HCT116 (cell line): ENCODE data around the gene CGGBP1. TPM values are rescaled to one million over a fixed set of nuclear protein-coding genes. Genes with fewer than 3 reads are reported as not detected.
"Not testable (repeated sequence)": the region's sequence is repeated elsewhere in the genome, so short reads cannot be mapped to it uniquely, and the experiment has no call there.

Experiments
- ATAC-seq: fragments of 200-7000 bp; cut with Tn5 transposase; 2 replicates; pipeline ENCODE4 v1.9.1; 2020; ENCODE audit warnings: mild to moderate bottlenecking, moderate library complexity
- BruUV-seq: library from RNA; stranded (reverse); fragments of 400-500 nt; replicated peaks from 2 replicates; lab custom pipeline; 2021; lab: Mats Ljungman, UMichigan
- CTCF ChIA-PET: fragments of 300-600 bp; sonication (Branson Sonifier 250); formaldehyde crosslinking; loops from one replicate; lab custom pipeline; 2021; ENCODE audit warnings: antibody characterized with exemption; lab: Charles Lee
- POLR2A ChIA-PET: fragments of 300-600, 350-600 bp; sonication (Branson Sonifier 250); formaldehyde crosslinking; loops from one replicate; lab custom pipeline; 2021; ENCODE audit warnings: antibody characterized with exemption; lab: Charles Lee
- RAD21 ChIA-PET, 2 experiments: fragments of 300-600 bp; sonication (Branson Sonifier 250); formaldehyde crosslinking; loops; one replicate each; lab custom pipeline; 2023; ENCODE audit warnings: low total read pairs in 2 of 2; ENCODE audit not compliant: uncharacterized antibody in 2 of 2, unreplicated experiment in 2 of 2, low non-redundant PET in 1 of 2; lab: Charles Lee
- DNase-seq: peaks from one replicate; pipeline ENCODE4 v3.0.0-alpha.2; 2010; ENCODE audit warnings: low read depth, low spot score
- H2AFZ ChIP-seq: fragments of 200-600 bp; shearing (Covaris generic), sonication (generic); 2 replicates; pipeline ENCODE4 v1.6.1; 2017; ENCODE audit warnings: low read depth, mixed run types, mixed read lengths, antibody characterized with exemption, low read length; ENCODE audit not compliant: poor library complexity, severe bottlenecking
- H3K27ac ChIP-seq: 2 replicates; pipeline ENCODE4 v1.5.1; 2012; ENCODE audit warnings: low read depth, low read length
- H3K27me3 ChIP-seq: fragments of 200-600 bp; sonication (generic); 2 replicates; pipeline ENCODE4 v1.6.1; 2016; ENCODE audit warnings: mixed run types, low read length, mixed read lengths; ENCODE audit not compliant: insufficient read depth
- H3K36me3 ChIP-seq, 2 experiments: fragments of 200-500 bp in 1 of 2; fragments of 200-600 bp in 1 of 2; sonication (Bioruptor generic) in 1 of 2; sonication (generic) in 1 of 2; 2 replicates each; pipeline versions ENCODE4 v1.5.1 to v1.6.1; 2014 to 2016; ENCODE audit warnings: low read length in 2 of 2, inconsistent platforms in 1 of 2, mixed read lengths in 1 of 2, mixed run types in 1 of 2; ENCODE audit not compliant: insufficient read depth in 2 of 2, control insufficient read depth in 1 of 2
- H3K4me1 ChIP-seq, 2 experiments: fragments of 200-600 bp in 1 of 2; sonication (generic) in 1 of 2; 2 replicates each; pipeline versions ENCODE4 v1.5.1 to v1.6.1; 2012 to 2017; ENCODE audit warnings: low read length in 2 of 2, inconsistent platforms in 1 of 2, mild to moderate bottlenecking in 1 of 2, mixed read lengths in 1 of 2, mixed run types in 1 of 2, moderate library complexity in 1 of 2; ENCODE audit not compliant: insufficient read depth in 2 of 2, control insufficient read depth in 1 of 2
- H3K4me2 ChIP-seq: fragments of 200-600 bp; sonication (generic); 2 replicates; pipeline ENCODE4 v1.6.1; 2017; ENCODE audit warnings: mixed run types, low read length, mixed read lengths
- H3K4me3 ChIP-seq, 2 experiments: fragments of 200-600 bp in 1 of 2; sonication (generic) in 1 of 2; replicated peaks in 1 of 2; 2 replicates each; pipeline ENCODE4 v1.5.1; 2011 to 2016; ENCODE audit warnings: low read length in 2 of 2, control low read depth in 1 of 2, low read depth in 1 of 2, mild to moderate bottlenecking in 1 of 2, mixed read lengths in 1 of 2, mixed run types in 1 of 2
- H3K79me2 ChIP-seq: fragments of 200-600 bp; sonication (generic); 2 replicates; pipeline ENCODE4 v1.6.1; 2017; ENCODE audit warnings: mild to moderate bottlenecking, mixed run types, low read length, moderate library complexity, mixed read lengths; ENCODE audit not compliant: insufficient read depth
- H3K9ac ChIP-seq: fragments of 200-600 bp; sonication (generic); 2 replicates; pipeline ENCODE4 v1.6.1; 2016; ENCODE audit warnings: low read length, mixed read lengths
- H3K9me2 ChIP-seq: fragments of 200-600 bp; sonication (generic), shearing (Covaris generic); 2 replicates; pipeline ENCODE4 v1.6.1; 2017; ENCODE audit warnings: mixed run types, mild to moderate bottlenecking, moderate library complexity; ENCODE audit not compliant: insufficient read depth
- H3K9me3 ChIP-seq, 2 experiments: fragments of 200-500 bp in 1 of 2; fragments of 200-600 bp in 1 of 2; sonication (Bioruptor generic) in 1 of 2; sonication (generic) in 1 of 2; 2 replicates each; pipeline ENCODE4 v1.6.1; 2014 to 2017; ENCODE audit warnings: low read length in 2 of 2, mixed read lengths in 2 of 2, inconsistent platforms in 1 of 2, low read depth in 1 of 2, mild to moderate bottlenecking in 1 of 2, mixed run types in 1 of 2, moderate library complexity in 1 of 2; ENCODE audit not compliant: control insufficient read depth in 1 of 2, insufficient read depth in 1 of 2
- H4K20me1 ChIP-seq: fragments of 200-600 bp; sonication (generic), shearing (Covaris generic); 2 replicates; pipeline ENCODE4 v1.6.1; 2017; ENCODE audit warnings: mixed run types, mild to moderate bottlenecking, moderate library complexity; ENCODE audit not compliant: insufficient read depth
- CBX3 ChIP-seq: IDR thresholded peaks from 2 replicates; pipeline ENCODE4 v1.6.1; 2012; ENCODE audit warnings: low read depth
- CEBPB ChIP-seq: IDR thresholded peaks from 2 replicates; pipeline ENCODE4 v1.6.1; 2012; ENCODE audit warnings: low read depth
- ELF1 ChIP-seq: IDR thresholded peaks from 2 replicates; pipeline ENCODE4 v1.6.1; 2012; ENCODE audit warnings: low read depth, borderline replicate concordance
- EZH2 ChIP-seq: fragments of 200-600 bp; sonication (generic); IDR thresholded peaks from 2 replicates; pipeline ENCODE4 v1.6.1; 2017; ENCODE audit warnings: antibody characterized with exemption, mixed run types
- FOSL1 ChIP-seq: IDR thresholded peaks from 2 replicates; pipeline ENCODE4 v1.6.1; 2012; ENCODE audit warnings: low read depth
- SIN3A ChIP-seq: IDR thresholded peaks from 2 replicates; pipeline ENCODE4 v1.6.1; 2012; ENCODE audit warnings: low read depth
- SRF ChIP-seq: IDR thresholded peaks from 2 replicates; pipeline ENCODE4 v1.6.1; 2012; ENCODE audit warnings: low read depth
- TCF7L2 ChIP-seq: IDR thresholded peaks from 2 replicates; pipeline ENCODE4 v1.7.0; 2011; ENCODE audit warnings: borderline replicate concordance, inconsistent platforms; ENCODE audit not compliant: insufficient read depth, insufficient read length; ENCODE audit errors: extremely low read depth
- ZFX ChIP-seq: fragments of 450-650 bp; IDR thresholded peaks from 2 replicates; pipeline ENCODE4 v1.6.1; 2017
- intact Hi-C: fragments of 100-400 bp; cut with micrococcal nuclease; formaldehyde crosslinking; loops from 2 replicates; pipeline ENCODE4 v1.10.0; 2022
- total RNA-seq: library from RNA; stranded (reverse); gene quantifications from one replicate; pipeline ENCODE4 v1.2.1, GENCODE V29; 2021; ENCODE audit not compliant: unreplicated experiment
- TF ChIP-seq, protein P1 (sequence below), 3 experiments: fragments of 200-600 bp in 1 of 3; sonication (generic) in 1 of 3; IDR thresholded peaks in 2 of 3; conservative IDR thresholded peaks in 1 of 3; 2 replicates each; pipeline ENCODE4 v1.5.1; 2012 to 2017; ENCODE audit warnings: low read depth in 2 of 3, low read length in 2 of 3, antibody characterized with exemption in 1 of 3, borderline replicate concordance in 1 of 3, control low read depth in 1 of 3, mild to moderate bottlenecking in 1 of 3, mixed read lengths in 1 of 3, mixed run types in 1 of 3, moderate library complexity in 1 of 3; ENCODE audit not compliant: insufficient read depth in 1 of 3

The CGGBP1 gene
- total RNA-seq, 1 experiment from 2014 or later: 52.7 TPM

DNA sequence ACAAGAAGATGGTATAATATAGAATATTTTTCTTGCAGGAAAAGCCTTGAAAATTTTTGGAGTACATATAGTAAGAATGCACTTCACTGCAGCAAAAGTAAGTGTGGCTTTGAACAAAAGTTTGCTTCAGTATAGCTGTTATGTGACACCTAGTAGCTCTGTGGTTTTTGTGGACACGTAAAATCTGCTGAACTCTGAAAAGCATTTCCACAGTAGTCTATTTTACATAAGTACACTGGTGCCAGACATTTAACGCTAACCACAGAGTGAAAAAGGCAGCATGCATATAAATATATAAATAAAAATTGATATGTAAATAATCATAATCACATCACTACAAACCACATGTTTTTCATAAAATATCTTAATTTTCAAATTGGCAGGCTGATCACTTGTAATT, 39.8 kb downstream of the CGGBP1 start:
- no peak for TF ChIP-seq SRF
- Histone ChIP-seq H3K4me1 (no peaks in the 10 kb centered on the region), H3K36me3 (no peaks in the 10 kb centered on the region), H3K27me3 (no peaks in the 10 kb centered on the region), H3K4me2 (no peak overlapping the region), H3K9me2 (no peaks in the 10 kb centered on the region), H2AFZ (no peak overlapping the region), H4K20me1 (no peaks in the 10 kb centered on the region), H3K27ac (no peak overlapping the region), H3K79me2 (no peaks in the 10 kb centered on the region), H3K4me3 (no peak overlapping the region), H3K9ac (no peak overlapping the region), H3K9me3 (no peaks in the 10 kb centered on the region)
- DNase-seq (no peak), ATAC-seq (no peak)
- ChIA-PET RAD21 (no interaction called here), POLR2A (no interaction called here), CTCF (no interaction called here)
- intact Hi-C loops: no loop called here
- BruUV-seq: no TSS peak

DNA sequence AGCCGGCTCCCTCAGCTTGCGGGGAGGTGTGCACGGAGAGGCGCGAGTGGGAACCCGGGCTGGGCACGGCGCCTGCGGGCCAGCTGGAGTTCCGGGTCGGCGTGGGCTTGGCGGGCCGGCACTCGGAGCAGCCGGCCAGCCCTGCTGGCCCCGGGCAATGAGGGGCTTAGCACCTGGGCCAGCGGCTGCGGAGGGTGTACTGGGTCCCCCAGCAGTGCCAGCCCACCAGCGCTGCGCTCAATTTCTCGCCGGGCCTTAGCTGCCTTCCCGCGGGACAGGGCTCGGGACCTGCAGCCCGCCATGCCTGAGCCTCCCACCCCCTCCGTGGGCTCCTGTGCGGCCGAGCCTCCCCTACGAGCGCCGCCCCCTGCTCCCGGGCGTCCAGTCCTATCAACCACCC, 43.1 kb downstream of the CGGBP1 start:
- intact Hi-C loops, H3K79me2 ChIP-seq, H4K20me1 ChIP-seq, H3K4me3 ChIP-seq, RAD21 ChIA-PET, H3K27ac ChIP-seq, H3K4me2 ChIP-seq, H3K36me3 ChIP-seq, H3K27me3 ChIP-seq, BruUV-seq, H3K4me1 ChIP-seq, DNase-seq, H3K9me3 ChIP-seq, H2AFZ ChIP-seq, CTCF ChIA-PET, ATAC-seq, POLR2A ChIA-PET, H3K9me2 ChIP-seq, H3K9ac ChIP-seq: not testable (repeated sequence)

DNA sequence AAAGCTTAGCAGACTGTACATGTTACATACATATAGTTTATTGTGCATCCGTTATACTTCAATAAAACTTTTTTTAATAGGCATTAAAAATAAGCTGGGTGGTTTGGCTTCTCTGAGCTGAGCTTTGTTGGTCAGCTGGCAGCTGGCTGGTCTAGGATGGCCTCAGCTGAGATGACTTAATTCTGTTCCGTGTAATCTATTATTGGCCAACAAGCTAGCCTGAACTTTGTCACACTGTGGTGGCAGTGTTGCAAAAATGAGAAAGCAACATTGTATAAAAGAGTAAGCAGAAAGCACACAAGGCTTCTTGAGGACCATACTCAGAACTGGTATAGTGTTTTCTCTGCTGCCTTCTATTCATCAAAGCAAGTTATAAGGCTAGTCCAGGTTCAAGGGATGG, 45.2 kb downstream of the CGGBP1 start:
- DNase-seq (no peak), ATAC-seq (no peak)
- Histone ChIP-seq H3K4me3 (no peak overlapping the region), H3K9me3 (no peaks in the 10 kb centered on the region), H4K20me1 (no peaks in the 10 kb centered on the region), H3K9me2 (no peaks in the 10 kb centered on the region), H3K79me2 (no peaks in the 10 kb centered on the region), H3K36me3 (no peaks in the 10 kb centered on the region), H2AFZ (no peak overlapping the region), H3K9ac (no peak overlapping the region), H3K4me2 (no peak overlapping the region), H3K27ac (no peak overlapping the region), H3K4me1 (no peaks in the 10 kb centered on the region), H3K27me3 (no peaks in the 10 kb centered on the region)
- intact Hi-C loops: no loop called here
- BruUV-seq: no TSS peak
- CTCF ChIA-PET: interaction anchor here (1.5 kb wide), 1 partner anchor 8 kb away, joined by 5 read pairs; no protein-coding TSS in a partner anchor
- RAD21 ChIA-PET: no interaction called here
- no peak for TF ChIP-seq SIN3A
- no peak for TF ChIP-seq TCF7L2
- TF ChIP-seq, protein P1, sequence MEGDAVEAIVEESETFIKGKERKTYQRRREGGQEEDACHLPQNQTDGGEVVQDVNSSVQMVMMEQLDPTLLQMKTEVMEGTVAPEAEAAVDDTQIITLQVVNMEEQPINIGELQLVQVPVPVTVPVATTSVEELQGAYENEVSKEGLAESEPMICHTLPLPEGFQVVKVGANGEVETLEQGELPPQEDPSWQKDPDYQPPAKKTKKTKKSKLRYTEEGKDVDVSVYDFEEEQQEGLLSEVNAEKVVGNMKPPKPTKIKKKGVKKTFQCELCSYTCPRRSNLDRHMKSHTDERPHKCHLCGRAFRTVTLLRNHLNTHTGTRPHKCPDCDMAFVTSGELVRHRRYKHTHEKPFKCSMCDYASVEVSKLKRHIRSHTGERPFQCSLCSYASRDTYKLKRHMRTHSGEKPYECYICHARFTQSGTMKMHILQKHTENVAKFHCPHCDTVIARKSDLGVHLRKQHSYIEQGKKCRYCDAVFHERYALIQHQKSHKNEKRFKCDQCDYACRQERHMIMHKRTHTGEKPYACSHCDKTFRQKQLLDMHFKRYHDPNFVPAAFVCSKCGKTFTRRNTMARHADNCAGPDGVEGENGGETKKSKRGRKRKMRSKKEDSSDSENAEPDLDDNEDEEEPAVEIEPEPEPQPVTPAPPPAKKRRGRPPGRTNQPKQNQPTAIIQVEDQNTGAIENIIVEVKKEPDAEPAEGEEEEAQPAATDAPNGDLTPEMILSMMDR (IDR thresholded peaks at IDR 0.05 in 2 of 3, conservative IDR thresholded peaks at IDR 0.05 in 1 of 3; ENCODE audit: borderline replicate concordance in 1 of 3, insufficient read depth in 1 of 3, low read depth in 2 of 3, low read length in 2 of 3): no peak
- TF ChIP-seq EZH2: no peak
- TF ChIP-seq ZFX: no peak
- no peak for TF ChIP-seq CEBPB
- no peak for TF ChIP-seq CBX3
- TF ChIP-seq FOSL1: no peak
- TF ChIP-seq ELF1: no peak
- no peak for TF ChIP-seq SRF
- POLR2A ChIA-PET: no interaction called here
